Liver (tissue), 9 donors: Measurements from ENCODE around the gene ZFP91. TPM values are rescaled to one million over a fixed set of nuclear protein-coding genes. Genes with fewer than 3 reads are reported as not detected.

Experiments used
- DNase-seq: peaks from one replicate; pipeline ENCODE4 v3.0.0-alpha.2; 2017; ENCODE audit warnings: low spot score
- H3K27ac ChIP-seq, 2 donors: one replicate each; pipeline ENCODE4 v1.7.0; 2013; ENCODE audit warnings: inconsistent platforms in 2 of 2, low read length in 2 of 2, control low read depth in 1 of 2, low read depth in 1 of 2, mild to moderate bottlenecking in 1 of 2
- H3K27me3 ChIP-seq, 4 donors: one replicate each; pipeline versions ENCODE4 v1.6.1 to v1.7.0; 2013; ENCODE audit warnings: low read length in 3 of 4, inconsistent platforms in 1 of 4, mild to moderate bottlenecking in 1 of 4, moderate library complexity in 1 of 4; ENCODE audit not compliant: control insufficient read depth in 4 of 4, insufficient read depth in 4 of 4
- H3K36me3 ChIP-seq, 4 donors: one replicate each; pipeline versions ENCODE4 v1.6.1 to v1.7.0; 2013; ENCODE audit warnings: low read length in 3 of 4, mild to moderate bottlenecking in 3 of 4, low read depth in 1 of 4, moderate library complexity in 1 of 4; ENCODE audit not compliant: control insufficient read depth in 4 of 4, insufficient read depth in 3 of 4
- H3K4me1 ChIP-seq, 4 donors: one replicate each; pipeline versions ENCODE4 v1.6.1 to v1.7.0; 2013; ENCODE audit warnings: low read length in 3 of 4, mild to moderate bottlenecking in 3 of 4, moderate library complexity in 1 of 4; ENCODE audit not compliant: control insufficient read depth in 4 of 4, insufficient read depth in 4 of 4
- H3K4me3 ChIP-seq, 3 donors: one replicate each; pipeline versions ENCODE4 v1.6.1 to v1.7.0; 2013; ENCODE audit warnings: low read length in 3 of 3, control low read depth in 1 of 3, low read depth in 1 of 3, mild to moderate bottlenecking in 1 of 3
- H3K9ac ChIP-seq, 2 donors: one replicate each; pipeline ENCODE4 v1.7.0; 2013; ENCODE audit warnings: low read length in 2 of 2, mild to moderate bottlenecking in 2 of 2, moderate library complexity in 2 of 2, control low read depth in 1 of 2, low read depth in 1 of 2
- H3K9me3 ChIP-seq, 4 donors: one replicate each; pipeline versions ENCODE4 v1.6.1 to v1.7.0; 2013; ENCODE audit warnings: low read length in 3 of 4; ENCODE audit not compliant: control insufficient read depth in 4 of 4
- EGR1 ChIP-seq, 2 donors: IDR thresholded peaks; 2 replicates each; pipeline ENCODE4 v1.6.1; 2016 to 2018; ENCODE audit warnings: antibody characterized with exemption in 2 of 2, low read depth in 2 of 2
- FOXA1 ChIP-seq: IDR thresholded peaks from 2 replicates; pipeline ENCODE4 v1.6.1; 2016; ENCODE audit warnings: antibody characterized with exemption
- FOXA2 ChIP-seq: IDR thresholded peaks from 2 replicates; pipeline ENCODE4 v1.6.1; 2016; ENCODE audit warnings: antibody characterized with exemption
- GABPA ChIP-seq, 2 donors: IDR thresholded peaks in 1 of 2; conservative IDR thresholded peaks in 1 of 2; 2 replicates each; pipeline ENCODE4 v1.6.1; 2016; ENCODE audit warnings: antibody characterized with exemption in 2 of 2, mild to moderate bottlenecking in 1 of 2, moderate library complexity in 1 of 2
- HNF4A ChIP-seq, 2 donors: conservative IDR thresholded peaks; 2 replicates each; pipeline ENCODE4 v1.6.1; 2016; ENCODE audit warnings: antibody characterized with exemption in 2 of 2, mild to moderate bottlenecking in 2 of 2
- HNF4G ChIP-seq: IDR thresholded peaks from 2 replicates; pipeline ENCODE4 v1.6.1; 2016; ENCODE audit warnings: antibody characterized with exemption
- JUND ChIP-seq, 2 donors: IDR thresholded peaks; 2 replicates each; pipeline ENCODE4 v1.6.1; 2016; ENCODE audit warnings: antibody characterized with exemption in 2 of 2
- NR2F2 ChIP-seq: IDR thresholded peaks from 2 replicates; pipeline ENCODE4 v1.6.1; 2016; ENCODE audit warnings: antibody characterized with exemption
- RAD21 ChIP-seq, 2 donors: IDR thresholded peaks; 2 replicates each; pipeline ENCODE4 v1.6.1; 2016; ENCODE audit warnings: antibody characterized with exemption in 2 of 2, mild to moderate bottlenecking in 2 of 2
- RXRA ChIP-seq, 2 donors: IDR thresholded peaks; 2 replicates each; pipeline ENCODE4 v1.6.1; 2017 to 2018; ENCODE audit warnings: antibody characterized with exemption in 2 of 2, mild to moderate bottlenecking in 1 of 2
- SP1 ChIP-seq: IDR thresholded peaks from 2 replicates; pipeline ENCODE4 v1.6.1; 2018; ENCODE audit warnings: antibody characterized with exemption, mild to moderate bottlenecking
- TAF1 ChIP-seq: conservative IDR thresholded peaks from 2 replicates; pipeline ENCODE4 v1.6.1; 2016; ENCODE audit warnings: antibody characterized with exemption, mild to moderate bottlenecking
- YY1 ChIP-seq: IDR thresholded peaks from 2 replicates; pipeline ENCODE4 v1.6.1; 2016; ENCODE audit warnings: antibody characterized with exemption, mild to moderate bottlenecking
- WGBS: extraction: QIAGEN DNeasy Blood & Tissue Kit; methylation state at CpG from one replicate; pipeline ENCODE4 v1.1.7; 2013; 5-methylcytosine and 5-hydroxymethylcytosine counted together
- polyA plus RNA-seq, 2 donors: library from polyadenylated mRNA; stranded (reverse) in 1 of 2; unstranded in 1 of 2; fragments of 200-250 nt in 1 of 2; fragments of >200 nt in 1 of 2; fragmentation: Nextera tagmentation in 1 of 2; extraction: Ambion mirVana in 1 of 2; gene quantifications; one replicate each; pipeline versions ENCODE4 v1.2.1 to v1.2.3, GENCODE V29; 2013 to 2015
- total RNA-seq, 2 donors: library from RNA; depleted of rRNA; stranded (reverse); fragments of >200 nt; gene quantifications; one replicate each; pipeline ENCODE4 v1.2.3, GENCODE V29; 2014
- TF ChIP-seq, protein P1 (sequence below): IDR thresholded peaks from 2 replicates; pipeline ENCODE4 v1.6.1; 2016; ENCODE audit warnings: antibody characterized with exemption
- TF ChIP-seq, protein P2 (sequence below): IDR thresholded peaks from 2 replicates; pipeline ENCODE4 v1.6.1; 2016; ENCODE audit warnings: antibody characterized with exemption
- TF ChIP-seq, protein P3 (sequence below): IDR thresholded peaks from 2 replicates; pipeline ENCODE4 v1.6.1; 2016; ENCODE audit warnings: antibody characterized with exemption
- TF ChIP-seq, protein P4 (sequence below): fragments of 150-350 bp; IDR thresholded peaks from 2 replicates; pipeline ENCODE4 v1.5.1; 2017; ENCODE audit warnings: improper control_type of control experiment, low read depth, low read length; ENCODE audit not compliant: missing input control
- TF ChIP-seq, protein P5 (sequence below): IDR thresholded peaks from 2 replicates; pipeline ENCODE4 v1.6.1; 2016; ENCODE audit warnings: antibody characterized with exemption, mild to moderate bottlenecking
- donor health status: healthy.
- donor health status: healthy.
- donor health status: healthy.
- donor health status: healthy.
- donor health status: healthy.

The ZFP91 gene
- total and polyA plus RNA-seq, 4 donors: 8.9 to 27.8 (median 20.0) TPM

DNA sequence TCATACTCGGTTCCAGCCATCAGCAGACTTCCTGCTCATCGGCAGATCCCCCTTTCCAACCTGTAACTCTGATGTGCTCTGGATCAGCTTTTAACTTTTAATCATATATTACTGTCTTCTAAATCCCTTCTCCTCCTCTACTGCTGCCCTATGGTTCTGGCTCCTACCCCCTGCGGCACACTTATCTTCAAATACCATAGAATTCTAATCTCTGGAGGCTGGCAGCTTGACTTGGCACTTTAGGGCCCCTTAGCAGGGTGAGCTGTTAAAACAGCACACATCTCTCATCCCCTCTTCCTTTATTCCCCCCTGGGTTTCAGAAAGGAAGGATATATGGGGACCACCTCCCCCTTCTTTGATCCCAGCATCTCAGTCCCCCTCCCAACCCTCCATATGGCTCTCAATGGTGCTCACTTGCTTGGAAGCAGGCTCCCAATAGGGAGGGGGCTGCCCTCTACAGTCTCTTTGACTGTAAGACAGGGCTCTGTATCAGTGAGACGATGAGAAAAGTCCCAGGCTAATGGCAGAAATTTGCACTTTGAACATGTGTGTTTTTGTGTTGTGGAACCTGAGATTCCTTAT is 39.2 kb downstream of the ZFP91 start:
- Histone ChIP-seq H3K4me3 (no peak overlapping the region), H3K9ac (no peak overlapping the region), H3K9me3 (no peaks in the 10 kb centered on the region), H3K36me3 (peaks cover 0 to 75% (median 66%) of the 10 kb centered on the region in 4 donors), H3K27ac (no peak overlapping the region), H3K4me1 (no peaks in the 10 kb centered on the region), H3K27me3 (no peaks in the 10 kb centered on the region)
- DNase-seq: no peak
- WGBS: 81% methylated on average over 4 of the region's 4 CpGs
- TF ChIP-seq TAF1: no peak
- TF ChIP-seq JUND (IDR thresholded peaks at IDR 0.05): no peak
- TF ChIP-seq, protein P1, sequence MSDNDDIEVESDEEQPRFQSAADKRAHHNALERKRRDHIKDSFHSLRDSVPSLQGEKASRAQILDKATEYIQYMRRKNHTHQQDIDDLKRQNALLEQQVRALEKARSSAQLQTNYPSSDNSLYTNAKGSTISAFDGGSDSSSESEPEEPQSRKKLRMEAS: no peak
- peak in 1 of 2 donors; percentile 43 for TF ChIP-seq HNF4A (conservative IDR thresholded peaks at IDR 0.05)
- TF ChIP-seq FOXA1: no peak
- TF ChIP-seq HNF4G: no peak
- no peak for TF ChIP-seq RXRA (IDR thresholded peaks at IDR 0.05)
- TF ChIP-seq, protein P2, sequence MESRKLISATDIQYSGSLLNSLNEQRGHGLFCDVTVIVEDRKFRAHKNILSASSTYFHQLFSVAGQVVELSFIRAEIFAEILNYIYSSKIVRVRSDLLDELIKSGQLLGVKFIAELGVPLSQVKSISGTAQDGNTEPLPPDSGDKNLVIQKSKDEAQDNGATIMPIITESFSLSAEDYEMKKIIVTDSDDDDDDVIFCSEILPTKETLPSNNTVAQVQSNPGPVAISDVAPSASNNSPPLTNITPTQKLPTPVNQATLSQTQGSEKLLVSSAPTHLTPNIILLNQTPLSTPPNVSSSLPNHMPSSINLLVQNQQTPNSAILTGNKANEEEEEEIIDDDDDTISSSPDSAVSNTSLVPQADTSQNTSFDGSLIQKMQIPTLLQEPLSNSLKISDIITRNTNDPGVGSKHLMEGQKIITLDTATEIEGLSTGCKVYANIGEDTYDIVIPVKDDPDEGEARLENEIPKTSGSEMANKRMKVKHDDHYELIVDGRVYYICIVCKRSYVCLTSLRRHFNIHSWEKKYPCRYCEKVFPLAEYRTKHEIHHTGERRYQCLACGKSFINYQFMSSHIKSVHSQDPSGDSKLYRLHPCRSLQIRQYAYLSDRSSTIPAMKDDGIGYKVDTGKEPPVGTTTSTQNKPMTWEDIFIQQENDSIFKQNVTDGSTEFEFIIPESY: no peak
- TF ChIP-seq, protein P3, sequence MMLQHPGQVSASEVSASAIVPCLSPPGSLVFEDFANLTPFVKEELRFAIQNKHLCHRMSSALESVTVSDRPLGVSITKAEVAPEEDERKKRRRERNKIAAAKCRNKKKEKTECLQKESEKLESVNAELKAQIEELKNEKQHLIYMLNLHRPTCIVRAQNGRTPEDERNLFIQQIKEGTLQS: no peak
- TF ChIP-seq, protein P4, sequence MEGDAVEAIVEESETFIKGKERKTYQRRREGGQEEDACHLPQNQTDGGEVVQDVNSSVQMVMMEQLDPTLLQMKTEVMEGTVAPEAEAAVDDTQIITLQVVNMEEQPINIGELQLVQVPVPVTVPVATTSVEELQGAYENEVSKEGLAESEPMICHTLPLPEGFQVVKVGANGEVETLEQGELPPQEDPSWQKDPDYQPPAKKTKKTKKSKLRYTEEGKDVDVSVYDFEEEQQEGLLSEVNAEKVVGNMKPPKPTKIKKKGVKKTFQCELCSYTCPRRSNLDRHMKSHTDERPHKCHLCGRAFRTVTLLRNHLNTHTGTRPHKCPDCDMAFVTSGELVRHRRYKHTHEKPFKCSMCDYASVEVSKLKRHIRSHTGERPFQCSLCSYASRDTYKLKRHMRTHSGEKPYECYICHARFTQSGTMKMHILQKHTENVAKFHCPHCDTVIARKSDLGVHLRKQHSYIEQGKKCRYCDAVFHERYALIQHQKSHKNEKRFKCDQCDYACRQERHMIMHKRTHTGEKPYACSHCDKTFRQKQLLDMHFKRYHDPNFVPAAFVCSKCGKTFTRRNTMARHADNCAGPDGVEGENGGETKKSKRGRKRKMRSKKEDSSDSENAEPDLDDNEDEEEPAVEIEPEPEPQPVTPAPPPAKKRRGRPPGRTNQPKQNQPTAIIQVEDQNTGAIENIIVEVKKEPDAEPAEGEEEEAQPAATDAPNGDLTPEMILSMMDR: peak; percentile 10
- TF ChIP-seq EGR1 (IDR thresholded peaks at IDR 0.05; ENCODE audit: low read depth in 2 of 2): no peak
- no peak for TF ChIP-seq GABPA (IDR thresholded peaks at IDR 0.05 in 1 of 2, conservative IDR thresholded peaks at IDR 0.05 in 1 of 2)
- no peak for TF ChIP-seq FOXA2
- TF ChIP-seq YY1: no peak
- TF ChIP-seq NR2F2: no peak
- TF ChIP-seq SP1: no peak
- TF ChIP-seq, protein P5, sequence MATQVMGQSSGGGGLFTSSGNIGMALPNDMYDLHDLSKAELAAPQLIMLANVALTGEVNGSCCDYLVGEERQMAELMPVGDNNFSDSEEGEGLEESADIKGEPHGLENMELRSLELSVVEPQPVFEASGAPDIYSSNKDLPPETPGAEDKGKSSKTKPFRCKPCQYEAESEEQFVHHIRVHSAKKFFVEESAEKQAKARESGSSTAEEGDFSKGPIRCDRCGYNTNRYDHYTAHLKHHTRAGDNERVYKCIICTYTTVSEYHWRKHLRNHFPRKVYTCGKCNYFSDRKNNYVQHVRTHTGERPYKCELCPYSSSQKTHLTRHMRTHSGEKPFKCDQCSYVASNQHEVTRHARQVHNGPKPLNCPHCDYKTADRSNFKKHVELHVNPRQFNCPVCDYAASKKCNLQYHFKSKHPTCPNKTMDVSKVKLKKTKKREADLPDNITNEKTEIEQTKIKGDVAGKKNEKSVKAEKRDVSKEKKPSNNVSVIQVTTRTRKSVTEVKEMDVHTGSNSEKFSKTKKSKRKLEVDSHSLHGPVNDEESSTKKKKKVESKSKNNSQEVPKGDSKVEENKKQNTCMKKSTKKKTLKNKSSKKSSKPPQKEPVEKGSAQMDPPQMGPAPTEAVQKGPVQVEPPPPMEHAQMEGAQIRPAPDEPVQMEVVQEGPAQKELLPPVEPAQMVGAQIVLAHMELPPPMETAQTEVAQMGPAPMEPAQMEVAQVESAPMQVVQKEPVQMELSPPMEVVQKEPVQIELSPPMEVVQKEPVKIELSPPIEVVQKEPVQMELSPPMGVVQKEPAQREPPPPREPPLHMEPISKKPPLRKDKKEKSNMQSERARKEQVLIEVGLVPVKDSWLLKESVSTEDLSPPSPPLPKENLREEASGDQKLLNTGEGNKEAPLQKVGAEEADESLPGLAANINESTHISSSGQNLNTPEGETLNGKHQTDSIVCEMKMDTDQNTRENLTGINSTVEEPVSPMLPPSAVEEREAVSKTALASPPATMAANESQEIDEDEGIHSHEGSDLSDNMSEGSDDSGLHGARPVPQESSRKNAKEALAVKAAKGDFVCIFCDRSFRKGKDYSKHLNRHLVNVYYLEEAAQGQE: no peak
- TF ChIP-seq RAD21 (IDR thresholded peaks at IDR 0.05): peak; percentile 31 to 62
